Astrocyte of the cerebellum (primary cell): ENCODE results near the gene ZNF384.
"Not testable (repeated sequence)": the region's sequence is repeated elsewhere in the genome, so short reads cannot be mapped to it uniquely, and the experiment has no call there.

Experiments used
- DNase-seq: peaks from one replicate; pipeline ENCODE4 v3.0.0-alpha.2; 2011; ENCODE audit warnings: low read depth
- H3K4me3 ChIP-seq: 2 replicates; pipeline ENCODE4 v1.5.1; 2011; ENCODE audit warnings: mild to moderate bottlenecking, low read depth, low read length, moderate library complexity
- CTCF ChIP-seq: IDR thresholded peaks from 2 replicates; pipeline ENCODE4 v1.5.1; 2012; ENCODE audit warnings: low read length, low read depth, moderate library complexity, mild to moderate bottlenecking; ENCODE audit errors: missing control alignments
- in situ Hi-C: cut with HindIII; loops from 2 replicates; pipeline ENCODE4 v1.10.0; 2017; ENCODE audit warnings: low sequenced_read_pairs

Gene ZNF384

GRCh38 chr12:6725350-6725749, 36.2 kb upstream of the ZNF384 start:
- H3K4me3 ChIP-seq, result no peak overlapping the region
- DNase-seq, result no peak
- no peak for TF ChIP-seq CTCF
- in situ Hi-C loops, result loop anchor here (5.0 kb wide), 1 partner anchor 72 kb away; no protein-coding TSS in a partner anchor

- TF ChIP-seq CTCF, result no peak
- peak overlapping the region; percentile 55 for H3K4me3 ChIP-seq
- in situ Hi-C loops, result no loop called here
- DNase-seq, result no peak
Observed at GRCh38 chr12:6724409-6724797, 35.2 kb upstream of the ZNF384 start.

DNA sequence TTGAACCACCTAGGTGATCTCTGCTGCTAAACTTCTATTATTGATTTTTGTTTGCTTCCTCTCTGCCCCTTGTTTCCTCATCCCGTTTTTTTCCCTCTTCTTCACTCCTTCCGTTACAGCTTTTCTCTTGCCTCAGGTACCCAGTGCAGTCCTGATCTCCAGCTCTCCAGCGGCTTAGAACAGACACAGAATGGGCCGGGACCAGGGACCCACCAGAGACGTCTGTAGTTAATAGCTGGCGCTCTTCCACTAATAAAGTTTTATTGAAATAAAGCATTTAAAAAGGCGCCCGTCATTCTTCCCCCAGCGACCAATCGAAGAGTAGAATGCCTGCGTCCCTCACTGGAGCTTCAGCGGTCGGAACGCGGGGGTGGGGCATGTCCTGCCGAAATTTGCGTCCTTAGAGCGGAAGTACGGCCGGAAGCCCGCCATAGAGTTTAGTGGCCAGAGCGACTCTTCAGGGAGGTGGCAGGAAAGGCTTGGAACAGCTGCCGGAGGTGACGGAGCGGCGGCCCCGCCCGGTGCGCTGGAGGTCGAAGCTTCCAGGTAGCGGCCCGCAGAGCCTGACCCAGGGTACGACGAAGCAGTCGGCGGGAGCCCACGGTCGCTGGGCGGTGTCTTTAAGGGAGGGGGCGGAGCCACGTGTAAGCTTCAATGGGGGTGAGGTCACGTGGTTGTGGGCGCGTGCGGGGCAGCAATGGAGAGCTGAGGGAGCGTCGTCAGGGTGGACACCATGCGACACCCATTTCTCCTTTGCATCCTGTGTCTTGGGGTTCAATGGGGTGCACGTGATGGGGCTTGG, 34.6 kb upstream of the ZNF384 start, which contains the start of gene COPS7A:
Gene COPS7A (plus strand): TSS at position 440 of the 802 bp plus-strand sequence. CDS start 611 bp downstream, outside the sequence.
- DNase-seq, result peak; percentile 94
- H3K4me3 ChIP-seq, result peak within 1 kb of the TSS; percentile 55
- no peak for TF ChIP-seq CTCF
- in situ Hi-C loops, result no loop called here

- in situ Hi-C loops, result no loop called here
- TF ChIP-seq CTCF, result no peak
- H3K4me3 ChIP-seq, result no peak overlapping the region
- DNase-seq, result no peak
Observed at GRCh38 chr12:6722863-6723262, 33.7 kb upstream of the ZNF384 start.

DNA sequence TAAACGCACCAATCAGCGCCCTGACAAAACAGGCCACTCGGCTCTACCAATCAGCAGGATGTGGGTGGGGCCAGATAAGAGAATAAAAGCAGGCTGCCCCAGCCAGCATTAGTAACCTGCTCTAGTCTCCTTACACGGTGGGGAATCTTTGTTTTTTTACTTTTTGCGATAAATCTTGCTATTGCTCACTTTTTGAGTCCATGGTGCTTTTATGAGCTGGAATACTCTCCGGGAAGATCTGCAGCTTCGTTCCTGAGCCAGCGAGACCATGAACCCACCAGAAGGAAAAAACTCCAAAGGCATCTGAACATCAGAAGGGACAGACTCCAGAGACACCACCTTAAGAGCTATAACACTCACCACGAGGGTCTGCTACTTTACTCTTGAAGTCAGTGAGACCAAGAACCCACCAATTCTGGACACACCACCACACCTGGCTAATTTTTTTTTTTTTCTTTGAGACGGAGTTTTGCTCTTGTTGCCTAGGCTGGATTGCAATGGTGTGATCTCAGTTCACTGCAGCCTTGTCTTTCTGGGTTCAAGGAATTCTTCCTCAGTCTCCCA, 27.8 kb upstream of the ZNF384 start:
- no peak for TF ChIP-seq CTCF
- no peak for DNase-seq
- in situ Hi-C loops, result no loop called here
- H3K4me3 ChIP-seq, result no peak overlapping the region

- H3K4me3 ChIP-seq, DNase-seq, in situ Hi-C loops: not testable (repeated sequence)
Observed at GRCh38 chr12:6716031-6716873, 27.1 kb upstream of the ZNF384 start.
